ENCODE data around the gene TRNP1.
A peak's percentile ranks its signal among the peaks of the same experiment; 100 is the strongest.
"Not testable (repeated sequence)": the region's sequence is repeated elsewhere in the genome, so short reads cannot be mapped to it uniquely, and the experiment has no call there.

The TRNP1 gene, protein sequence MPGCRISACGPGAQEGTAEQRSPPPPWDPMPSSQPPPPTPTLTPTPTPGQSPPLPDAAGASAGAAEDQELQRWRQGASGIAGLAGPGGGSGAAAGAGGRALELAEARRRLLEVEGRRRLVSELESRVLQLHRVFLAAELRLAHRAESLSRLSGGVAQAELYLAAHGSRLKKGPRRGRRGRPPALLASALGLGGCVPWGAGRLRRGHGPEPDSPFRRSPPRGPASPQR

GRCh38 chr1:26993237-26994019 lies at the start of gene TRNP1:
Gene TRNP1, plus strand, starts transcription at chr1:26993692. Its CDS starts 95 bp downstream, at chr1:26993787.
- peak; percentile 62 to 88 (median 77) for DNase-seq

GRCh38 chr1:26945138-26945537 lies 48.4 kb upstream of the TRNP1 start:
- DNase-seq: no peak

- no peak for DNase-seq
Measured at GRCh38 chr1:26945728-26946127, 47.8 kb upstream of the TRNP1 start.

DNA sequence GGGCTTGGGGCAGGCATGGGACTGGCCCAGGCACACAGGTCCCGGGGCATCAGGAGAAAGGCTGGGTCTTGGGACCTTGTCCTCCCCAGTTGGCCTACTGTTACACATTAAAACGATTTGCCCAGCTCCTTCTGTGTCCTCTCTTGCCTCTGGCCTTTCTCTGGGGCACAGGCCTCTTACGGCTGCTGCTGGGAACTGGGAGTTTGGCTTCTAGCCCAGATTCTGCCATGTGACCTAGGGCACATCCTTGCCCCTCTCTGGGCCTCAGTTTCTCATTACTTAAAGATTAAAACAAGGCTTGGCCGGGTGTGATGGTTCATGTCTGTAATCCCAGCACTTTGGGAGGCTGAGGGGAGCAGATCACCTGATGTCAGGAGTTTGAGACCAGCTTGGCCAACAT lies 47.2 kb upstream of the TRNP1 start:
- no peak for DNase-seq

- DNase-seq: not testable (repeated sequence)
Measured at GRCh38 chr1:26948725-26949057, 44.8 kb upstream of the TRNP1 start.

- DNase-seq: no peak
Measured at GRCh38 chr1:26949266-26949925, 44.1 kb upstream of the TRNP1 start.

- no peak for DNase-seq
Measured at GRCh38 chr1:26949926-26950319, 43.6 kb upstream of the TRNP1 start.

DNA sequence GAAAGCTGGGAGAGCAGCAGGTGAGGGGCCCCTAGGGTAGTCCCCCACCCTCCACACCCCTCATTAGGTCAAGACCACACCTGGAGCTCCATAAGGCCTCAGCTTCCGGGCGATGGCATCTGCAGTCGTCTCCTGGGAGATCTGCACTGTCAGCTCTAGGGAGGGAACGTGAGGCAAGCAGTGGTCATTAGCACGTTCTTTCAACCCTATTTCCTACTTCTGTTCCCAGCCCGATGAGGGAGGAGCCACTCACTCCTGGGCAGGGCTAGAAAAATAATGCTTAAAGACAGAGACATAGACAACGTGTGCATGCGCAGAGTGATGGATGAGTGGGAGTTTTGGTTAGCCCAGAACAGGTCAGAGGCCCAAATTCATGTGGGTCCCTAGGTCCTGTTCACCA lies 42.9 kb upstream of the TRNP1 start:
- no peak for DNase-seq

DNA sequence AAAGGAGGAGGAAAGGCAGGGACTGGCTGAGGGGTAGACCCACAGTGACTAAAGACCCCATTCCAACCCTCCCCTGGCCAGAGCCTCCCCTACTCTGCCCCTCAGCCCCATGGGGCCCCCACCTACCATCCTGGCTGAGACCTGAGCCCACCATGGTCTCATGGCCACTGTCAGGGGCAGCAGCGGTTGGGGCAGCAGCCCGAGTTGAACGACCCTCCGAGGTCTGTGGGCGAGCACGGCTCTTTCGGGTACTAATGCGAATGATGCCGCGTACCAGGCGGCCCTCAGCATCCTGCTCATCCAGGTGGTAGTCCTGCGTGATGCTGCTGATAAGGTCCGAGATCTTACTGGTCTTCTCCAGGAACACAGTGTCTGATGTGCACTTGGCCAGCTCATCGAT lies 42.3 kb upstream of the TRNP1 start:
- DNase-seq: no peak

GRCh38 chr1:26951821-26952497 lies 41.5 kb upstream of the TRNP1 start:
- DNase-seq: no peak

- no peak for DNase-seq
Measured at GRCh38 chr1:26953374-26953773, 40.1 kb upstream of the TRNP1 start.

DNA sequence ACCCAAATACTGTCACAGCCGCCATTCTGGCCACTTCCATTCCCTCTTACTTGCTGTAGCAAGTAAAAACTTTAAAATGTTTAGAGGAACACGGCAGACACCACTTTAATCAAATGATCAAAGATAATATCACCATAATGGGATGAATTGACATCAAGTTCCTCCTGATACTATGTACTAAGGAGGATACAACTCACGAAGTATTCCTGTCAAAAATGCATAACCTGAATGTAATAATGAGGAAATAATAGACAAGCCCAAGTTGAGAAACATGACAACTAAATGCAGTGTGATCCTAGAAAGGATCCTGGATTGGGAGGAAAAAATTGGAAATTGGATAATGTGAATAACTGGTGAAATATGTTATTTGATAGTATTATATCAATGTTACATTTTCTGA lies 37.2 kb upstream of the TRNP1 start:
- DNase-seq: no peak

GRCh38 chr1:26957306-26957705 lies 36.2 kb upstream of the TRNP1 start:
- no peak for DNase-seq

DNA sequence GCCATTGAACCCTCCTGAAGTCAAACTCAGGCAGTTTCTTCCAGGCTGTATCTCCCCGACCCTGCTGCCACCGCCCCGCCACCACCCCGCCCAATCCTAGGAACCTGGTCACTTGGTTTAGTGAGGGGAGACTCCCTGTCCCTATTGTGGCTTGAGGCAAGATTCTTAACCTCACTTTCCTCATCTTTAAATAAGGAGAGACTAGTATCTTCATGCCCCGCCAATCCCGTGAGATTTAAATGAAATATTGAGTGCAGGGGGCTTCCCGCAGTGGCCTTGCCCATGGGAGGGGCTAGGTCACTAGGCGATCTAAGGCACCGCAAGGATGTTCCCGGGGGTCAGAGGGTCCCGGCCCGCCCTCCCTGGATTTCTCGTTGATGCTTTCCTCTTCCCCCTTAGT lies 34.2 kb upstream of the TRNP1 start:
- DNase-seq: no peak

- DNase-seq: peak; percentile 84 to 89 (median 85)
Measured at GRCh38 chr1:26959722-26960624, 33.5 kb upstream of the TRNP1 start, which contains the start of gene KDF1. Gene KDF1, minus strand, starts transcription at chr1:26960468. Its CDS starts 8,088 bp downstream, at chr1:26952380.

- no peak for DNase-seq
Measured at GRCh38 chr1:26960625-26960966, 32.9 kb upstream of the TRNP1 start.

DNA sequence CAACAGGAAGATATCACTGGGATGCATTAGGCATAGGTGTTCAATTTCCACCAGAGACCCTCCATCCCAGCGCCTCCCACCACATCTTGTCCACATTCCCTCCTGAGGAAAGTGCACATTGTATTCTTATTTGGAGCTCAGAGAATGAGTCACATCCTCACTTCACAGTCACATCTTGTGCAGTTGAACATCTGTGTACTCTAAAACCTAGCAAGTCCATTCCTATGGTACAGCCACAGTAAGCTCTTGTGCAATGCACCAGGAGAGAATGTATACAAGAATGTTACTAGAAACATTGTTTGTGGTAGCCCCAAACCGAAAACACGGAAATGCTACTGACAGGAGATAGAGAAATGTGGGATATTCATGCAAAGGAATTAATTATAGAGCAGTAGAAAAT lies 31.7 kb upstream of the TRNP1 start:
- no peak for DNase-seq

DNA sequence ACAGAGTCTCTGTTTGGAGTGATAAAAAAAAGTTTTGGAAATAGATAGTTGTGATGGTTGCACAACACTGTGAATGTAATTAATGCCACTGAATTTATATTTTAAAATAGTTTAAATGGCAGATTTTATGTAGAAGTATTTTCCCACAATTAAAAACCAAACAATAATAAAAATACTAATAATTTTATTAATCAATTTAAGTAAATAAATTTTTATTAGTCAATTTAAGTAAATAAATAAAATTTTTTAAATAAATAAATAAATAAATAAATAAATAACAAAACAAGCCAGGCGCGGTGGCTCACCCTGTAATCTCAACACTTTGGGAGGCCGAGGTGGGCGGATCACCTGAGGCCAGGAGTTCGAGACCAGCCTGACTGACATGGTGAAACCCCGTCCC lies 28.3 kb upstream of the TRNP1 start:
- DNase-seq: no peak

GRCh38 chr1:26965628-26966027 lies 27.9 kb upstream of the TRNP1 start:
- DNase-seq: no peak

GRCh38 chr1:26970810-26971209 lies 22.7 kb upstream of the TRNP1 start:
- no peak for DNase-seq

GRCh38 chr1:26971590-26971989 lies 21.9 kb upstream of the TRNP1 start:
- no peak for DNase-seq

DNA sequence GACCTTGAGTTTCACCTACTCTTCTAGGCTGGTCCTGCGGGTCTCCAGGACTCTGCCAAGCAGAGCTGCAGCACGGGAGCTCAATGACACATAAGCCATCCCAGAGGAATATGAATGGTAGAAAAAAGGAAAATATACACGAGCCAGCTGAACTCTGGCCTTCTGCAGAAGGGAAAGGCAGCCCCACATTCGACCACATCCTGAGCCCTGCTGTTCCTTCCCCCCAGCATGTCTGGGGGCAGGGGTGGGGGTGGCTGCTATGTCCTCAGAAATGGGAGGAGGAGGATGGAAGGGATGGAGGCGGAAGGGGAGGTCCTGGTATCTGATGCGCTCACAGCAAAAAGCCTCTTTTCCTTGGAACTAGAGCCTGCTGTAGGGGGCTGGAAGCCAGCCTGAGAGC lies 21.1 kb upstream of the TRNP1 start:
- no peak for DNase-seq

- no peak for DNase-seq
Measured at GRCh38 chr1:26972821-26973220, 20.7 kb upstream of the TRNP1 start.
